HFFc6 (cell line): ENCODE results near the gene ELMOD1. TPM values are rescaled to one million over a fixed set of nuclear protein-coding genes. Genes with fewer than 3 reads are reported as not detected.

Source experiments
- DNase-seq: peaks from one replicate; pipeline ENCODE4 v3.0.0-alpha.2; 2018
- H3K27ac Mint-ChIP-seq: 2 replicates; pipeline ENCODE4 v1.8.0; 2020; ENCODE audit warnings: mild to moderate bottlenecking, mixed read lengths
- H3K27me3 Mint-ChIP-seq: 2 replicates; pipeline ENCODE4 v1.8.0; 2021; ENCODE audit warnings: mild to moderate bottlenecking, moderate library complexity, mixed read lengths; ENCODE audit not compliant: insufficient read depth
- H3K36me3 Mint-ChIP-seq: 2 replicates; pipeline ENCODE4 v1.8.0; 2021; ENCODE audit warnings: low read depth, mixed read lengths
- H3K4me1 Mint-ChIP-seq: 2 replicates; pipeline ENCODE4 v1.8.0; 2020; ENCODE audit warnings: low read depth, mixed read lengths
- H3K4me3 Mint-ChIP-seq: 2 replicates; pipeline ENCODE4 v1.8.0; 2020; ENCODE audit warnings: mild to moderate bottlenecking, moderate library complexity, mixed read lengths
- H3K9me3 Mint-ChIP-seq: 2 replicates; pipeline ENCODE4 v1.8.0; 2020; ENCODE audit warnings: mild to moderate bottlenecking, mixed read lengths
- total RNA-seq, 6 experiments: library from RNA; stranded (reverse); fragmentation: NEBNext Ultra II Directional; extraction: Animal tissue kit (Norgen Biotek cat#: 25700); gene quantifications; 2 replicates in 1 of 6; 3 replicates in 5 of 6; pipeline ENCODE4 v1.2.3, GENCODE V29; 2021
- TF ChIP-seq, protein P1 (sequence below): fragments of 200-600 bp; sonication (generic); IDR thresholded peaks from 2 replicates; pipeline ENCODE4 v1.5.0; 2021; ENCODE audit warnings: antibody characterized with exemption, mild to moderate bottlenecking

ELMOD1 gene
- total RNA-seq, 6 experiments from 2014 or later = 0.19 to 0.30 (median 0.24) TPM

DNA sequence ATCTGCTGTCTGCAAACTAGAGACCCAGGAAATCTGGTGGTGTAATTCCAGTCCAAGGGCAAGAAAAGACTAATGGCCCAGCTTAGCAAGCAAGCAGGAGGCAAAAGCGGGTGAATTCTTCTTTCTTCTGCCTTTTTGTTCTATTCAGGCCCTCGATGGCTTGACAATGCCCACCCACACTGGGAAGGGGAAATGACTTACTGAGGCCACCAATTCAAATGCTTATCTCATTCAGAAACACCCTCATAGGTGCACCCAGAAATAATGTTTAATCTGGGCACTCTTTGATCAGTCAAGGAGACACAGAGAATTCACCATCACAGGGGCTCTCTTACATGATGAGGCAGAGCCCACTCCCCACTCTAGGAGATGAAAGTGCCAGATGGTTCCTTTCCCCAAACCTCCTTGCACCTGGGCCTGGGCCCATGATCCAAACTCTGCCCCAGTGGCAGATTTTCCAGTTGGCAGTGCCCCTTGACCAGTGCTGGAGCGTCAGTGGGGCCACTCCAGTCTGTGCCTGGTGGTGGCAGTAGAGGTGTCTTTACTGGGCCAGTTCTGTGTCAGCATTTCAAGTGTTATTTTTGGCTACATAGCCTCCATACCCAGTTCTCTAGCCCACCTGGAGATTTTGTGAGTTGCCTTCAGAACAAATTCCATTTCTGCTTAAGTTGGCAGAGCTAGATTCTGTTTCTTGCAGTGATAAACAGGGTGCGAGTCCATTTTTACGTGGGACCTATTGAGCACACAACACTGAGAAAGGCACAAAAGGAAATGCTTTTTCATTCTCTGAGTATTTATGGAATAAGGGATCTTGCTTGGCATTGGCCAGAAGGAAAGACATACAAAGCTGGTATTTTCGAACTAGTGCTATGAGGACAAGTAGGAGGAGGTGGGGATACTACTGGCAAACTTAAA lies 7.5 kb downstream of the ELMOD1 start:
- Mint-ChIP-seq H3K27me3 (peaks cover 30% of the 10 kb centered on the region), H3K36me3 (no peaks in the 10 kb centered on the region), H3K27ac (no peak overlapping the region), H3K4me1 (no peaks in the 10 kb centered on the region), H3K4me3 (no peak overlapping the region), H3K9me3 (no peaks in the 10 kb centered on the region)
- peak; percentile 27 for DNase-seq
- TF ChIP-seq, protein P1, sequence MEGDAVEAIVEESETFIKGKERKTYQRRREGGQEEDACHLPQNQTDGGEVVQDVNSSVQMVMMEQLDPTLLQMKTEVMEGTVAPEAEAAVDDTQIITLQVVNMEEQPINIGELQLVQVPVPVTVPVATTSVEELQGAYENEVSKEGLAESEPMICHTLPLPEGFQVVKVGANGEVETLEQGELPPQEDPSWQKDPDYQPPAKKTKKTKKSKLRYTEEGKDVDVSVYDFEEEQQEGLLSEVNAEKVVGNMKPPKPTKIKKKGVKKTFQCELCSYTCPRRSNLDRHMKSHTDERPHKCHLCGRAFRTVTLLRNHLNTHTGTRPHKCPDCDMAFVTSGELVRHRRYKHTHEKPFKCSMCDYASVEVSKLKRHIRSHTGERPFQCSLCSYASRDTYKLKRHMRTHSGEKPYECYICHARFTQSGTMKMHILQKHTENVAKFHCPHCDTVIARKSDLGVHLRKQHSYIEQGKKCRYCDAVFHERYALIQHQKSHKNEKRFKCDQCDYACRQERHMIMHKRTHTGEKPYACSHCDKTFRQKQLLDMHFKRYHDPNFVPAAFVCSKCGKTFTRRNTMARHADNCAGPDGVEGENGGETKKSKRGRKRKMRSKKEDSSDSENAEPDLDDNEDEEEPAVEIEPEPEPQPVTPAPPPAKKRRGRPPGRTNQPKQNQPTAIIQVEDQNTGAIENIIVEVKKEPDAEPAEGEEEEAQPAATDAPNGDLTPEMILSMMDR = peak; percentile 70

DNA sequence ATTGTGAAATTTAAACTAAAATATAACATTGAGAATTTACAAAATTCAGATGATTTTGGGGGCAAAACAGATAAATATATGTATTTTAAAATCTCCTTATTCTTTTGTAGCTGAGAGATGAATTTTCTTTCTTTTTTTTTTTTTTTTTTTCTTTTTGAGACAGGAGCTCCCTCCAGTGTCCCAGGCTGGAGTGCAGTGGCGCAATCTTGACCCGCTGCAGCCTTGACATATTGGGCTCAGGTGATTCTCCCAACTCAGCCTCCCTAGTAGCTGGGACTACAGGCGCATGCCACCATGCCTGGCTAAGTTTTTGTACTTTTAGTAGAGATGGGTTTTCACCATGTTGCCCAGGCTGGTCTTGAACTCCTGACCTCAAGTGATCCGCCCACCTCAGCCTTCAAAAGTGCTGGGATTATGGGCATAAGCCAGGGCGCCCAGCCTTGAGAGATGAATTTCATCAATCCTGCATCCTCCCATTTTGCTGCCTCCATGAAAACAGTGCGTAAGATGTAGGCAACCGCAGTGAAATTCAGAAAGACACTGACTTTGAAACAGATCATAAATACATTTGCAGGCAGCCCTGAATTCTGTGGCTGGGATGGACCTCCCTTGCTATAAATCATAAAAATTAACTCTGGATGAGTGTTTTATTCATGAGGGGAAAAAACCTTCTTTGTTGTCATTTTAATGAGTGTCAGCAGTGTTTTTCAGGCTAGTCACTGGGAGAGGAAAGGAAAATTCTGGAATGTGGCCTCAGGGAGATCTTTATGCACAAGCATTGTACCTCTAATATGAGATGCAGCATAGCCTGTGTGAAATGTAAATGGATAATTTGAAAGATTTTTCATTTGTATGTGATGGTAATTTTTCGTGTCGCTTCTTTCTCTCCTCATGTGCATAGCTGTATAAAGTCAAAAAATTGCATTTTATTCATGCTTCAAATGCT lies 14.4 kb downstream of the ELMOD1 start:
- H3K4me1 Mint-ChIP-seq = no peaks in the 10 kb centered on the region

DNA sequence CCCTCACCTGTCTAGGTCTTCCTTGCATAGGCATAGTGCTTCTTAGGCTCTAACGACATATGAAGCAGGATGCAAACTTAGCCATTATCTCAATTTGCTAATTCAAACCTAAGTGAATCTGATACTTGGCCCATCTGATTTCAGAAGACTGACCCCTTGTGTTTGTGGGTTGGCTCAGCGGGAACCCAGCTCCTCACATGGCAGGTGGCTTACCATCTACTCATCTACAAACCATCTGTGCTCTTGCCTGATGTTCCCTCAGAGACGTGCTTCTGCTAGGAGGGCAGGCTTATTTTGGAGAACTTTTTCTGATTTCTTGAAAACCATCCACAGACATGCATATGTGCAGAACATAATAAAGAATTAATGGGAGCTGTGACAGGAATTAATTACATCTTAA lies 15.2 kb downstream of the ELMOD1 start:
- TF ChIP-seq, protein P1 = peak; percentile 6; the same call in 1 of the 2 replicates
- no peaks in the 10 kb centered on the region for H3K9me3 Mint-ChIP-seq
- no peak overlapping the region for H3K4me3 Mint-ChIP-seq
- no peaks in the 10 kb centered on the region for H3K36me3 Mint-ChIP-seq
- H3K27ac Mint-ChIP-seq = no peak overlapping the region
- H3K27me3 Mint-ChIP-seq = peaks cover 27% of the 10 kb centered on the region
- no peaks in the 10 kb centered on the region for H3K4me1 Mint-ChIP-seq
- DNase-seq = no peak

More for the DNA sequence above, 14.4 kb downstream of the ELMOD1 start:
- Mint-ChIP-seq H3K9me3 (no peaks in the 10 kb centered on the region), H3K36me3 (no peaks in the 10 kb centered on the region), H3K4me3 (no peak overlapping the region), H3K27me3 (peaks cover 27% of the 10 kb centered on the region), H3K27ac (no peak overlapping the region)
- TF ChIP-seq, protein P1 = peak; percentile 32
- DNase-seq = no peak

DNA sequence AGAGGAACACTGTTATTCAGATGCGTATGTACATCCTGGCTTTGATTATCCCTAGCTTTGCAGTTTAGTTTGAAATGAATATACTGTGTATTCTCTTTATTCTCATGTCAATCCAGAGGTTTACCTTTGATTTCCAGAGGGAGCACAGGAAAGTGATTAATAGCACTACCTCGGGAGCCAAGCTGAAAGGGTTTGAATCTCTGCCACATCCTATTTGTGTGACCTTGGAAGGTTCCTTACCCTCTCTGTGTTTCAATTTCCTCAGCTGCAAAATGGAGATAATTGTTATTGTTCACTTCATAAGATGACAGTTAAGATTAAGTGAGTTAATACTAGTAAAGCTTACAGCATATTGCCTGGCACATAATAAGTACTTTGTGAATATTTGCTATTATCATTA lies 17.9 kb downstream of the ELMOD1 start:
- H3K4me3 Mint-ChIP-seq = no peak overlapping the region
- peaks cover 12% of the 10 kb centered on the region; the same call in 1 of the 2 replicates for H3K27me3 Mint-ChIP-seq
- no peaks in the 10 kb centered on the region for H3K4me1 Mint-ChIP-seq
- DNase-seq = no peak
- no peaks in the 10 kb centered on the region for H3K9me3 Mint-ChIP-seq
- H3K27ac Mint-ChIP-seq = no peak overlapping the region
- TF ChIP-seq, protein P1 = no peak
- no peaks in the 10 kb centered on the region for H3K36me3 Mint-ChIP-seq

DNA sequence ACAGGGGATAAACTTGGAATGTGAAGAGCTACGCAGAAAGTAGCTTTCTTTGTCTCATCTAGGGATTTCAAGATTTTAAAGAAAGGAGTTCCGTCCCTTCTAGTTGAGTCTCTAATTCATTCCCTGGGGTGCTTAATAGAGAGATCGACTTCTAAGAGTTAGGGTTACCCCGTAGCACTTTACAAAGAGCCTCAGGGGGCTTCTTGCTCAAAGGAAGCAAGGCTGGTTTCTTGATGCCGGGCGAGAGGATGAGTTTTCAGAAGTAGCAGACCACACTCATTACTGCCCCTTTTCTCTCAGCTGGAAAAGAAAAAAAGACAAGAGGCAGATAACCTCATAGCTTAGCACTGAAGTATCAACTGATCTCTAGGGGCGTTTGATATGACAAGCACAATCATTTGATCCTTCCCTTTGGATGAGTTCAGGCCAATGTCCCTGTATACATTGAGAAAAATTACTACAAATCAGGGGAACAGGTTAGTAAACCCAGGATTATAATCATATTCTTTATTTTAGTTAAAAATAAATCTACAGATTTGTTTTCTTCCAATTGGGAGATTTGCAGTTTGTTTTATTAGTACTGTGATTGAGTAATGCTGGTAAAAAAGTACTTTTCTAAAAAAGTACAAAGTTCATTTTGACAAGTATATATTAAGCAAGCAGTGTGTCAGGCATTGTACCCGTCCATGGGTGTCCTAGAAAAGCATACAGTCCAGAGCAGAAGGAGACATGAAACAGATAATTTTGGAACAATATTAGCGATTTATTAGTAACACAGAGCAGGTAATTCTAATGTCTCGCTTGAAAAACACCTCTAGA lies 18.7 kb downstream of the ELMOD1 start:
- TF ChIP-seq, protein P1 = no peak
- Mint-ChIP-seq H3K36me3 (no peaks in the 10 kb centered on the region), H3K27me3 (peaks cover 12% of the 10 kb centered on the region; the same call in 1 of the 2 replicates), H3K27ac (no peak overlapping the region), H3K4me3 (no peak overlapping the region), H3K9me3 (no peaks in the 10 kb centered on the region), H3K4me1 (no peaks in the 10 kb centered on the region)
- no peak for DNase-seq
